Thyroid gland (tissue), 4 donors: ENCODE measurements around the gene PLCD3. TPM values are rescaled to one million over a fixed set of nuclear protein-coding genes. Genes with fewer than 3 reads are reported as not detected.

ENCODE experiments used
- DNase-seq, 2 donors: peaks; one replicate each; pipeline ENCODE4 v3.0.0-alpha.2; 2019
- H3K27ac ChIP-seq, 3 donors: fragments of 200-600 bp; sonication (generic); 1 replicate in 2 of 3; 2 replicates in 1 of 3; pipeline ENCODE4 v1.5.1; 2016 to 2019; ENCODE audit warnings: mild to moderate bottlenecking in 1 of 3, moderate library complexity in 1 of 3
- H3K27me3 ChIP-seq: fragments of 200-600 bp; sonication (generic); one replicate; pipeline ENCODE4 v1.5.1; 2019
- H3K36me3 ChIP-seq, 2 donors: fragments of 200-600 bp; sonication (generic); one replicate each; pipeline ENCODE4 v1.5.1; 2016 to 2019
- H3K4me1 ChIP-seq, 2 donors: fragments of 200-600 bp; sonication (generic); one replicate each; pipeline ENCODE4 v1.5.1; 2017 to 2019
- H3K4me3 ChIP-seq, 3 donors: fragments of 200-600 bp; sonication (generic); replicated peaks in 1 of 3; 1 replicate in 2 of 3; 2 replicates in 1 of 3; pipeline ENCODE4 v1.5.1; 2016; ENCODE audit warnings: mild to moderate bottlenecking in 1 of 3
- H3K9me3 ChIP-seq: fragments of 200-600 bp; sonication (generic); one replicate; pipeline ENCODE4 v1.5.1; 2017
- POLR2A ChIP-seq, 2 donors: fragments of 450-650 bp; IDR thresholded peaks; one replicate each; pipeline ENCODE4 v1.6.1; 2017; ENCODE audit warnings: antibody characterized with exemption in 2 of 2, mild to moderate bottlenecking in 2 of 2, moderate library complexity in 1 of 2
- WGBS, 2 donors: methylation state at CpG; one replicate each; pipeline ENCODE4 v1.1.5; 2017; 5-methylcytosine and 5-hydroxymethylcytosine counted together
- intact Hi-C: fragments of 100-400 bp; cut with DNase I; formaldehyde crosslinking; loops from one replicate; pipeline ENCODE4 v1.15.1; 2023
- total RNA-seq, 4 donors: library from RNA; depleted of rRNA; stranded (reverse); fragments of >200 nt; gene quantifications; one replicate each; pipeline ENCODE4 v1.2.3, GENCODE V29; 2016
- TF ChIP-seq, protein P1 (sequence below), 6 experiments: fragments of 200-600 bp in 3 of 6; fragments of 450-650 bp in 3 of 6; sonication (generic) in 3 of 6; IDR thresholded peaks; one replicate each; pipeline ENCODE4 v1.5.1; 2016 to 2019; ENCODE audit warnings: antibody characterized with exemption in 6 of 6, mild to moderate bottlenecking in 2 of 6, inconsistent platforms in 1 of 6, moderate library complexity in 1 of 6

Gene PLCD3
- total RNA-seq, 4 donors from 2014 or later = 8.6 to 24.8 (median 16.9) TPM

DNA sequence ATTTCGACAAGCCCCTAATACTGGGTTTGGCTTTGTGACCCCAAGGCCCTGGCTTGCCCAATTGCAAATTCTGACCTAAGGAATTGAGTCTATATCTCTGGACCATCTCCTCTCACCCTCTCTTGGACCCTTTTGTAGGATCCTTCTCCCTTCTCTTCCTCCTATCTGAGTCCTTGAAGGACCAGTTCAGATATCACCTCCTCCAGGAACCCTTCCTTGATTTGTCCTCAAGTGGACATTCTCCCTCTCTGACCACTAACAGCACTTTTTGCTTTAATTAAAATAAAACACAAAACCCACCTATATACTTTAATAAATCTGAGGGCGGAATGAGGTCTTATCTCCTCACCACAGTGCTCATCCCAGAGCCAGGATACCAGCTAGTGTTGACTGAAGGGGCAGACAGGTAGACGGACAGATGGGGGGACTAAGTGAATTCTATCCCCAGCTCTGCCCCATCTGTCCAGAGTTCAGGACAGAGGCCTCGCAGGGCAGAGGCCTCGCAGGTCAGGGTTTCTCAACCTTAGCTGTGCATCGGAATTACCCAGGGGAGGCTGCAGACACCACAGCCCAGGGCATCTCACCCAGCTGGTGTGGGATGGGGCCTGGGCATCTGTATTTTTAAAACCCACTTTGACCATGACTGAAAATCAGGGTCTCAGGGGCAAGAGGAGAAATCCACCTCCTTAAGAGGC lies 9.1 kb downstream of the PLCD3 start:
- Histone ChIP-seq H3K27ac (peak overlapping the region in 1 of 3 donors; percentile 56), H3K9me3 (no peaks in the 10 kb centered on the region), H3K36me3 (no peaks in the 10 kb centered on the region), H3K4me1 (peaks cover 10 to 33% of the 10 kb centered on the region in 2 donors), H3K4me3 (no peak overlapping the region), H3K27me3 (no peaks in the 10 kb centered on the region)
- DNase-seq = no peak
- intact Hi-C loops = no loop called here
- TF ChIP-seq, protein P1, sequence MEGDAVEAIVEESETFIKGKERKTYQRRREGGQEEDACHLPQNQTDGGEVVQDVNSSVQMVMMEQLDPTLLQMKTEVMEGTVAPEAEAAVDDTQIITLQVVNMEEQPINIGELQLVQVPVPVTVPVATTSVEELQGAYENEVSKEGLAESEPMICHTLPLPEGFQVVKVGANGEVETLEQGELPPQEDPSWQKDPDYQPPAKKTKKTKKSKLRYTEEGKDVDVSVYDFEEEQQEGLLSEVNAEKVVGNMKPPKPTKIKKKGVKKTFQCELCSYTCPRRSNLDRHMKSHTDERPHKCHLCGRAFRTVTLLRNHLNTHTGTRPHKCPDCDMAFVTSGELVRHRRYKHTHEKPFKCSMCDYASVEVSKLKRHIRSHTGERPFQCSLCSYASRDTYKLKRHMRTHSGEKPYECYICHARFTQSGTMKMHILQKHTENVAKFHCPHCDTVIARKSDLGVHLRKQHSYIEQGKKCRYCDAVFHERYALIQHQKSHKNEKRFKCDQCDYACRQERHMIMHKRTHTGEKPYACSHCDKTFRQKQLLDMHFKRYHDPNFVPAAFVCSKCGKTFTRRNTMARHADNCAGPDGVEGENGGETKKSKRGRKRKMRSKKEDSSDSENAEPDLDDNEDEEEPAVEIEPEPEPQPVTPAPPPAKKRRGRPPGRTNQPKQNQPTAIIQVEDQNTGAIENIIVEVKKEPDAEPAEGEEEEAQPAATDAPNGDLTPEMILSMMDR (IDR thresholded peaks at IDR 0.05) = no peak
- TF ChIP-seq POLR2A (IDR thresholded peaks at IDR 0.05) = no peak
- WGBS, 2 donors = 93 to 96% methylated on average over 5 to 6 of the region's 6 CpGs

DNA sequence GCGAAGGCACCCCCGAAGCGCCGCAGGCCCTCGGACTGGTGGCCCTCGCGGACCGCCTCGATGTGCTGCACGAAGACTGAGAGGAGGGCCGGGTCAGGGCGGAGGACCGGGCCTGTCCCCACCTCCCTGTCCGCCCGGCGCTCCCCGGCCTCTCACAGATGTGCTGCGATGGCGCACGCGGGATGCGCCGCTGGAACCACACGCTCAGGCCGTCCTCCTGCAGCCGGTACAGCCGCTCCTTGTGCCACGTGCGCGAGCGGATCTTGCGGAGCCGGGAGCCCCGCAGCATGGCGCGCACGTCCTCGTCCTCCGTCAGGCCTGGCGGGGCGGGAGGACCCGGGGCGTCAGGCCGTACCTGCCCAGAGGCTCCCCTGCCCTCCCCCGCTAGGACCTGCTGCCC lies 11.3 kb downstream of the PLCD3 start:
- WGBS, 2 donors = 71 to 79% methylated on average over 29 to 35 of the region's 45 CpGs
- no peak for TF ChIP-seq POLR2A (IDR thresholded peaks at IDR 0.05)
- TF ChIP-seq, protein P1 (IDR thresholded peaks at IDR 0.05) = no peak
- H3K27ac ChIP-seq = no peak overlapping the region
- H3K27me3 ChIP-seq = no peaks in the 10 kb centered on the region
- DNase-seq = no peak
- peaks cover 0 to 23% of the 10 kb centered on the region in 2 donors for H3K4me1 ChIP-seq
- H3K4me3 ChIP-seq = no peak overlapping the region
- H3K9me3 ChIP-seq = no peaks in the 10 kb centered on the region
- H3K36me3 ChIP-seq = no peaks in the 10 kb centered on the region
- intact Hi-C loops = no loop called here

DNA sequence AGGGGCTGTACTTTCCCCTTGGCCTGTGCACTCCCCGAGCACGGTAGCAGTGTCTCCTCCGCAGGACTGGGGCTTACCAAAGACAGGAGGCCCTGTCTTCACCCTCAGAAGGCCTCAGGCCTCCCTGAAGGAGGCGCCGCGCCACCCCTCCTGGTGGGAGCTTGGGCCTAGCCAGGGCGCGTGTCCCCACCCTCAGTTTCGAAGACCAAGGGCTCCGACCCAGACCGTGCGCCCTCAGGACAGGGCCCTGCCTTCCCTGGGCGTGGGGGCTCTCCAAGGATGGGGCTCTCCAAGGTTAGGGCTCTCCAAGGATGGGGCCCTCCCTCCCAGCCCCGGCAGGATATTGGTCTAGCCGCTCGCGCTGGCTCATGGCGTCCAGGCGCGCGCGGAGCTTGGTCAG lies 11.8 kb downstream of the PLCD3 start:
- H3K27ac ChIP-seq = no peak overlapping the region
- intact Hi-C loops = no loop called here
- no peaks in the 10 kb centered on the region for H3K9me3 ChIP-seq
- H3K27me3 ChIP-seq = no peaks in the 10 kb centered on the region
- DNase-seq = no peak
- H3K4me1 ChIP-seq = peaks cover 0 to 23% of the 10 kb centered on the region in 2 donors
- WGBS, 2 donors = 87 to 89% methylated on average over 16 to 22 of the region's 22 CpGs
- no peak overlapping the region for H3K4me3 ChIP-seq
- TF ChIP-seq, protein P1 (IDR thresholded peaks at IDR 0.05) = no peak
- TF ChIP-seq POLR2A (IDR thresholded peaks at IDR 0.05) = no peak
- no peaks in the 10 kb centered on the region for H3K36me3 ChIP-seq

DNA sequence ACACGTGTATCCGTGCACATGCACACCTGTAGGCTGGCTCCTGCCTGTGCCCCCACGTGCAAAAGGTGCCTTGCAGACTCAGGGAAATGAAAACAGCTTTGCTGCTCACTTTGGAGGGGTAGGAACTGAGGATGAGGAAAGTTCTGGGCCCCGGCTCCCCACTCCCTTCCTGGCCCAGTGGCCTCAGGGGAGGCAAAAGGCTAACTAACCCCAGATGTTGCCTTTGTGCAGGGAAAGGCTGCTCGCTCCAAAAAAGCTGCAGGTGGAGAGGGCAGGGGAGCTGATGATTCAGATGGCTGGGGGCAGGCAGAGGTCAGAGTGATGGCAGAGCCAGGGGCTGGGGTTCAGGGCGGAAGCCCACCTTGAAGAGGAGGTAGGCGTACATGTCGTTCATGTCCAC lies 12.4 kb downstream of the PLCD3 start:
- H3K9me3 ChIP-seq = no peaks in the 10 kb centered on the region
- WGBS, 2 donors = 90 to 99% methylated on average over 5 to 8 of the region's 8 CpGs
- H3K27me3 ChIP-seq = no peaks in the 10 kb centered on the region
- no peaks in the 10 kb centered on the region for H3K36me3 ChIP-seq
- no peak overlapping the region for H3K27ac ChIP-seq
- TF ChIP-seq, protein P1 (IDR thresholded peaks at IDR 0.05) = no peak
- no peak for TF ChIP-seq POLR2A (IDR thresholded peaks at IDR 0.05)
- no peak for DNase-seq
- intact Hi-C loops = no loop called here
- H3K4me1 ChIP-seq = peaks cover 0 to 23% of the 10 kb centered on the region in 2 donors
- no peak overlapping the region for H3K4me3 ChIP-seq

DNA sequence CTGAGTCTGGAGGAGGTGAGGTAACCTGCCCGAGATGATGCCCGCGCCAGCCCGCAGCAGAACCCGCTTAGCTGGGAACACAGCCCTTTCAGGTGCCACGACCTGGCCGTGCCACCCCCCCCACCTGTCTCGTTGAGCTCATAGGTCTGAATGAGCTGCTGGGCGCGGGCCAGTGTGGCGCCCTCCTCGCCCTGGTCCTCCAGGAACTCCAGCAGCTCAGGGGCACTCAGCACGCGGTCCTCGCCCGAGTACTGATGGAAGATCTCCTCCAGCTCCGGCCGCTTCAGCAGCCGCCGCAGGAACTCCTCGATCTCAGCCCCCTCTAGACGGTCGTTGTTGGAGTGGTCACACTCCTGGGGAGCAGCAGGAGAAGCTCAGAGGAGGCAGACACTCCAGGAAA lies 13.6 kb downstream of the PLCD3 start:
- Histone ChIP-seq H3K36me3 (no peaks in the 10 kb centered on the region), H3K27me3 (no peaks in the 10 kb centered on the region), H3K27ac (no peak overlapping the region), H3K4me1 (peaks cover 0 to 12% of the 10 kb centered on the region in 2 donors), H3K4me3 (no peak overlapping the region), H3K9me3 (no peaks in the 10 kb centered on the region)
- WGBS, 2 donors = 88% methylated on average over 5 to 17 of the region's 23 CpGs
- intact Hi-C loops = no loop called here
- no peak for TF ChIP-seq POLR2A (IDR thresholded peaks at IDR 0.05)
- TF ChIP-seq, protein P1 (IDR thresholded peaks at IDR 0.05) = no peak
- DNase-seq = no peak
